Measurements from ENCODE around the gene SLFN12L.

- TF ChIP-seq CTCF (conservative IDR thresholded peaks at IDR 0.05; ENCODE audit: low read depth, low read length) (no peak), EZH2 (IDR thresholded peaks at IDR 0.05; ENCODE audit: borderline replicate concordance, low read depth, low read length, poor library complexity, severe bottlenecking) (no peak)
Measured at GRCh38 chr17:35578197-35578928, 40.9 kb upstream of the SLFN12L start, which contains the start of gene PEX12.
